Astrocyte (in vitro differentiated cells and primary cell): Measurements from ENCODE around the gene SERPINB6. TPM values are rescaled to one million over a fixed set of nuclear protein-coding genes. Genes with fewer than 3 reads are reported as not detected.

Source experiments
- DNase-seq: peaks from one replicate; pipeline ENCODE4 v3.0.0-alpha.2; 2010; ENCODE audit warnings: low read depth
- FAIRE-seq: peaks from 2 replicates; lab custom pipeline; 2011; peaks lifted over from hg19 to GRCh38; lab: Jason Lieb, UNC
- H2AFZ ChIP-seq: 2 replicates; pipeline ENCODE4 v1.6.0; 2012; ENCODE audit warnings: low read depth, low read length, inconsistent platforms
- H3K27ac ChIP-seq: 2 replicates; pipeline ENCODE4 v1.5.1; 2011; ENCODE audit warnings: low read depth, low read length, inconsistent platforms
- H3K27me3 ChIP-seq: 2 replicates; pipeline ENCODE4 v1.6.0; 2011; ENCODE audit warnings: low read length, inconsistent platforms; ENCODE audit not compliant: insufficient read depth
- H3K36me3 ChIP-seq: 2 replicates; pipeline ENCODE4 v1.5.1; 2011; ENCODE audit warnings: low read length, inconsistent platforms; ENCODE audit not compliant: insufficient read depth
- H3K4me1 ChIP-seq: 2 replicates; pipeline ENCODE4 v1.5.1; 2011; ENCODE audit warnings: low read length, inconsistent platforms; ENCODE audit not compliant: insufficient read depth
- H3K4me2 ChIP-seq: 2 replicates; pipeline ENCODE4 v1.6.0; 2012; ENCODE audit warnings: low read length, inconsistent platforms
- H3K4me3 ChIP-seq: 2 replicates; pipeline ENCODE4 v1.5.1; 2011; ENCODE audit warnings: low read depth, mild to moderate bottlenecking, low read length, inconsistent platforms; ENCODE audit not compliant: insufficient read depth
- H3K79me2 ChIP-seq: 2 replicates; pipeline ENCODE4 v1.6.0; 2012; ENCODE audit warnings: mild to moderate bottlenecking, low read length, inconsistent platforms; ENCODE audit not compliant: insufficient read depth
- H3K9ac ChIP-seq: 2 replicates; pipeline ENCODE4 v1.6.0; 2012; ENCODE audit warnings: mild to moderate bottlenecking, low read length, inconsistent platforms
- H3K9me3 ChIP-seq: 2 replicates; pipeline ENCODE4 v1.5.1; 2012; ENCODE audit warnings: low read depth, mild to moderate bottlenecking, low read length, inconsistent platforms; ENCODE audit not compliant: insufficient read depth
- H4K20me1 ChIP-seq: 2 replicates; pipeline ENCODE4 v1.6.0; 2012; ENCODE audit warnings: low read length, inconsistent platforms; ENCODE audit not compliant: insufficient read depth
- H3K27ac Mint-ChIP-seq: one replicate; pipeline ENCODE4 v1.8.0; 2021; ENCODE audit warnings: mild to moderate bottlenecking, mixed read lengths; ENCODE audit not compliant: unreplicated experiment
- H3K27me3 Mint-ChIP-seq: one replicate; pipeline ENCODE4 v1.8.0; 2021; ENCODE audit warnings: low read depth, mixed read lengths; ENCODE audit not compliant: unreplicated experiment
- H3K36me3 Mint-ChIP-seq: one replicate; pipeline ENCODE4 v1.8.0; 2021; ENCODE audit warnings: low read depth, mixed read lengths; ENCODE audit not compliant: unreplicated experiment
- H3K4me1 Mint-ChIP-seq: one replicate; pipeline ENCODE4 v1.8.0; 2021; ENCODE audit warnings: low read depth, mixed read lengths; ENCODE audit not compliant: unreplicated experiment
- H3K4me3 Mint-ChIP-seq: one replicate; pipeline ENCODE4 v1.8.0; 2021; ENCODE audit warnings: mild to moderate bottlenecking, moderate library complexity, mixed read lengths; ENCODE audit not compliant: unreplicated experiment
- H3K9me3 Mint-ChIP-seq: one replicate; pipeline ENCODE4 v1.8.0; 2021; ENCODE audit warnings: mild to moderate bottlenecking, mixed read lengths; ENCODE audit not compliant: unreplicated experiment
- CTCF ChIP-seq: IDR thresholded peaks from 2 replicates; pipeline ENCODE4 v1.5.1; 2011; ENCODE audit warnings: low read depth, mild to moderate bottlenecking, inconsistent platforms, low read length, moderate library complexity; ENCODE audit not compliant: insufficient read depth
- EZH2 ChIP-seq: IDR thresholded peaks from 2 replicates; pipeline ENCODE4 v1.6.1; 2012; ENCODE audit warnings: mild to moderate bottlenecking, low read length, inconsistent platforms; ENCODE audit not compliant: insufficient read depth
- total RNA-seq: library from RNA; stranded (reverse); gene quantifications from 2 replicates; pipeline ENCODE4 v1.2.1, GENCODE V29; 2021

SERPINB6 gene
- total RNA-seq, 1 donor from 2014 or later = 68.4 TPM

GRCh38 chr6:2979819-2980464, 8.6 kb upstream of the SERPINB6 start:
- Histone ChIP-seq H3K27ac (no peak overlapping the region), H3K9ac (no peak overlapping the region), H3K27me3 (no peaks in the 10 kb centered on the region), H3K4me3 (no peak overlapping the region), H3K79me2 (no peaks in the 10 kb centered on the region), H4K20me1 (no peaks in the 10 kb centered on the region), H3K36me3 (no peaks in the 10 kb centered on the region), H3K4me2 (no peak overlapping the region), H2AFZ (no peak overlapping the region), H3K4me1 (peaks cover 23% of the 10 kb centered on the region), H3K9me3 (no peaks in the 10 kb centered on the region)
- DNase-seq (peak; percentile 63), FAIRE-seq (no peak)
- TF ChIP-seq EZH2 (no peak), CTCF (no peak)
- H3K4me1 Mint-ChIP-seq = peaks cover 21% of the 10 kb centered on the region
- H3K27me3 Mint-ChIP-seq = peaks cover 11% of the 10 kb centered on the region
- no peak overlapping the region for H3K27ac Mint-ChIP-seq
- H3K4me3 Mint-ChIP-seq = no peak overlapping the region
- no peaks in the 10 kb centered on the region for H3K36me3 Mint-ChIP-seq
- no peaks in the 10 kb centered on the region for H3K9me3 Mint-ChIP-seq

- Histone ChIP-seq H2AFZ (no peak overlapping the region), H3K4me1 (peaks cover 23% of the 10 kb centered on the region), H3K27me3 (no peaks in the 10 kb centered on the region), H3K36me3 (no peaks in the 10 kb centered on the region), H3K9ac (no peak overlapping the region), H3K27ac (no peak overlapping the region), H3K9me3 (no peaks in the 10 kb centered on the region), H3K4me3 (no peak overlapping the region), H4K20me1 (no peaks in the 10 kb centered on the region), H3K4me2 (no peak overlapping the region), H3K79me2 (no peaks in the 10 kb centered on the region)
- Mint-ChIP-seq H3K36me3 (no peaks in the 10 kb centered on the region), H3K4me1 (peaks cover 21% of the 10 kb centered on the region), H3K9me3 (no peaks in the 10 kb centered on the region), H3K4me3 (no peak overlapping the region), H3K27me3 (peaks cover 11% of the 10 kb centered on the region), H3K27ac (peak overlapping the region; percentile 71)
- no peak for FAIRE-seq
- no peak for DNase-seq
- TF ChIP-seq EZH2 = no peak
These were observed 7.6 kb upstream of the SERPINB6 start for GRCh38 chr6:2978923-2979322.

- no peak overlapping the region for H3K4me3 Mint-ChIP-seq
- H3K36me3 ChIP-seq = no peaks in the 10 kb centered on the region
These were observed 6.6 kb upstream of the SERPINB6 start for GRCh38 chr6:2977799-2978590.

More at GRCh38 chr6:2977799-2978590, 6.6 kb upstream of the SERPINB6 start:
- Histone ChIP-seq H4K20me1 (no peaks in the 10 kb centered on the region), H3K79me2 (no peaks in the 10 kb centered on the region), H3K9ac (no peak overlapping the region), H3K4me1 (peaks cover 23% of the 10 kb centered on the region), H3K4me3 (no peak overlapping the region), H3K9me3 (no peaks in the 10 kb centered on the region), H2AFZ (no peak overlapping the region), H3K27ac (peak overlapping the region; percentile 90), H3K27me3 (no peaks in the 10 kb centered on the region), H3K4me2 (no peak overlapping the region)
- FAIRE-seq = no peak
- Mint-ChIP-seq H3K9me3 (no peaks in the 10 kb centered on the region), H3K27me3 (peaks cover 9% of the 10 kb centered on the region), H3K27ac (no peak overlapping the region), H3K4me1 (peaks cover 21% of the 10 kb centered on the region), H3K36me3 (no peaks in the 10 kb centered on the region)
- no peak for DNase-seq
- TF ChIP-seq EZH2 = no peak
- TF ChIP-seq CTCF = no peak
